ENCODE measurements around the gene DOCK10. TPM values are rescaled to one million over a fixed set of nuclear protein-coding genes. Genes with fewer than 3 reads are reported as not detected.

Gene DOCK10
- total and polyA plus RNA-seq, 9 of the 15 experiments (the other 6 are each of a cell fraction or from before 2014, with no cell fraction given): 0.01 to 0.87 (median 0.18) TPM

- TF ChIP-seq, protein P1, sequence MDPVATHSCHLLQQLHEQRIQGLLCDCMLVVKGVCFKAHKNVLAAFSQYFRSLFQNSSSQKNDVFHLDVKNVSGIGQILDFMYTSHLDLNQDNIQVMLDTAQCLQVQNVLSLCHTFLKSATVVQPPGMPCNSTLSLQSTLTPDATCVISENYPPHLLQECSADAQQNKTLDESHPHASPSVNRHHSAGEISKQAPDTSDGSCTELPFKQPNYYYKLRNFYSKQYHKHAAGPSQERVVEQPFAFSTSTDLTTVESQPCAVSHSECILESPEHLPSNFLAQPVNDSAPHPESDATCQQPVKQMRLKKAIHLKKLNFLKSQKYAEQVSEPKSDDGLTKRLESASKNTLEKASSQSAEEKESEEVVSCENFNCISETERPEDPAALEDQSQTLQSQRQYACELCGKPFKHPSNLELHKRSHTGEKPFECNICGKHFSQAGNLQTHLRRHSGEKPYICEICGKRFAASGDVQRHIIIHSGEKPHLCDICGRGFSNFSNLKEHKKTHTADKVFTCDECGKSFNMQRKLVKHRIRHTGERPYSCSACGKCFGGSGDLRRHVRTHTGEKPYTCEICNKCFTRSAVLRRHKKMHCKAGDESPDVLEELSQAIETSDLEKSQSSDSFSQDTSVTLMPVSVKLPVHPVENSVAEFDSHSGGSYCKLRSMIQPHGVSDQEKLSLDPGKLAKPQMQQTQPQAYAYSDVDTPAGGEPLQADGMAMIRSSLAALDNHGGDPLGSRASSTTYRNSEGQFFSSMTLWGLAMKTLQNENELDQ (CRISPR knock-in tag; IDR thresholded peaks at IDR 0.05; ENCODE audit: borderline replicate concordance): no peak
Observed at GRCh38 chr2:225086439-225086838, 44.2 kb upstream of the DOCK10 start (continued).

- POLR2A ChIA-PET: no interaction called here
- BruUV-seq (replicated peaks): no TSS peak
Observed at GRCh38 chr2:225083276-225083675, 41.0 kb upstream of the DOCK10 start.

More at GRCh38 chr2:225083276-225083675, 41.0 kb upstream of the DOCK10 start:
- ATAC-seq (no peak), FAIRE-seq (no peak), DNase-seq (ENCODE audit: extremely low read depth in 1 of 4, low spot score in 3 of 4) (no peak)
- H3K9me1 ChIP-seq (ENCODE audit: control insufficient read depth, insufficient read depth, low read length): no peaks in the 10 kb centered on the region
- H3K9ac ChIP-seq (ENCODE audit: insufficient read depth in 1 of 2, low read depth in 2 of 2, low read length in 2 of 2): no peak overlapping the region
- H3K9me3 ChIP-seq (replicated peaks; ENCODE audit: control insufficient read depth, insufficient read depth, low read depth, low read length): no peaks in the 10 kb centered on the region
- WGBS (ENCODE audit: insufficient coverage, low coverage, missing lambda C conversion rate): 0% methylated on average over 2 of the region's 3 CpGs
- no peaks in the 10 kb centered on the region for H3K4me1 ChIP-seq (replicated peaks in 1 of 2; ENCODE audit: control insufficient read depth in 2 of 2, insufficient read depth in 2 of 2, low read length in 2 of 2)
- CTCF ChIA-PET (ENCODE audit: low intra/inter-chr PET ratio): no interaction called here
- in situ Hi-C loops (cut with MboI) (no loop called here), intact Hi-C loops (cut with micrococcal nuclease) (no loop called here)
- H3K36me3 ChIP-seq (ENCODE audit: control insufficient read depth, insufficient read depth, low read length): no peaks in the 10 kb centered on the region
- H3K79me2 ChIP-seq (ENCODE audit: control insufficient read depth, insufficient read depth, low read length): no peaks in the 10 kb centered on the region
- no peaks in the 10 kb centered on the region for H4K20me1 ChIP-seq (replicated peaks; ENCODE audit: control insufficient read depth, insufficient read depth, low read length)
- H2AFZ ChIP-seq (ENCODE audit: low read depth, low read length): no peak overlapping the region
- no peaks in the 10 kb centered on the region for H3K27me3 ChIP-seq (ENCODE audit: control insufficient read depth in 2 of 2, insufficient read depth in 2 of 2, low read length in 2 of 2)
- no peak overlapping the region for H3K4me3 ChIP-seq
- TF ChIP-seq ZNF124 (CRISPR knock-in tag; IDR thresholded peaks at IDR 0.05): no peak
- no peak for TF ChIP-seq RBM14 (IDR thresholded peaks at IDR 0.05; ENCODE audit: borderline replicate concordance, insufficient read depth, low read depth, low read length)
- TF ChIP-seq MXI1 (IDR thresholded peaks at IDR 0.05; ENCODE audit: low read depth, low read length): no peak
- TF ChIP-seq ZNF696 (CRISPR knock-in tag; conservative IDR thresholded peaks at IDR 0.05): no peak
- TF ChIP-seq NEUROD1 (IDR thresholded peaks at IDR 0.05; ENCODE audit: borderline replicate concordance, low read depth, low read length, partially characterized antibody): no peak
- no peak for TF ChIP-seq CHCHD3 (CRISPR knock-in tag; IDR thresholded peaks at IDR 0.05)
- TF ChIP-seq PHF21A (IDR thresholded peaks at IDR 0.05; ENCODE audit: borderline replicate concordance, low read depth): no peak
- no peak for TF ChIP-seq LARP7 (IDR thresholded peaks at IDR 0.05)
- TF ChIP-seq NFE2 (IDR thresholded peaks at IDR 0.05; ENCODE audit: low read depth): no peak
- no peak for TF ChIP-seq CREB1 (IDR thresholded peaks at IDR 0.05)
- no peak for TF ChIP-seq CREB1 (CRISPR knock-in tag; IDR thresholded peaks at IDR 0.05)
- H3K4me2 ChIP-seq (ENCODE audit: insufficient read depth, low read length): no peak overlapping the region
- no peak overlapping the region for H3K27ac ChIP-seq (ENCODE audit: extremely low read depth, low read depth, low read length)

Measured in K562 (cell line).